GM21423 (cell line): ENCODE data around the gene PCBP1.
"Not testable (repeated sequence)": the region's sequence is repeated elsewhere in the genome, so short reads cannot be mapped to it uniquely, and the experiment has no call there.

Experiments
- ATAC-seq: cut with Tn5 transposase; IDR thresholded peaks from one replicate; pipeline ENCODE4 v1.9.1; 2021; ENCODE audit warnings: mild to moderate bottlenecking, moderate library complexity; ENCODE audit not compliant: unreplicated experiment

PCBP1 gene

DNA sequence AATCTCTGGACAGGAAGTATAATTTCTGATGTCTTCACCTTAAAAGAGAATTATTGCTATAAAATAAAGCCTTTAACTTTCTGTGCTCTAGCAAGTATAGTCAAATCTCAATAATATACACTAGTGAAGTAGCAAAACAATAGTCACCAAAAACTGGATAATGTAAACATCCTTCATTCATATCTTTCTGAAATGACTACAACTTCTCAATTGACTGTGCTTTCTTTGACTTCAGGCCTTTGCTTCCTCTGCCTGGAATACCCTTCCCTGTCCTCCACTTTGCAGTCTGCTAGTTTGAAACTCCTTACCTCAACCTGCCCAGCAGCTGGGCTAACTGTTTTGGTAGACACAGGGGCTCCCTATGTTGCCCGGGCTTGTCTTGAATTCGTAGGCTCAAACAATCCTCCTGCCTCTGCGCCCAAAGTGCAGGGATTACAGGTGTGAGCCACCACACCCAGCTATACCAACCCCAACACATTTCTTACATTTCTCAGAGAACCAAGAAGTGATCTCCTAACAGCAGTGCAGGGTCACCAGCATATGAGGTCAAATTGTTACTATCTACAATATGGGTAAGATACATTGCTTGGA is 6.6 kb upstream of the PCBP1 start:
- ATAC-seq = no peak

DNA sequence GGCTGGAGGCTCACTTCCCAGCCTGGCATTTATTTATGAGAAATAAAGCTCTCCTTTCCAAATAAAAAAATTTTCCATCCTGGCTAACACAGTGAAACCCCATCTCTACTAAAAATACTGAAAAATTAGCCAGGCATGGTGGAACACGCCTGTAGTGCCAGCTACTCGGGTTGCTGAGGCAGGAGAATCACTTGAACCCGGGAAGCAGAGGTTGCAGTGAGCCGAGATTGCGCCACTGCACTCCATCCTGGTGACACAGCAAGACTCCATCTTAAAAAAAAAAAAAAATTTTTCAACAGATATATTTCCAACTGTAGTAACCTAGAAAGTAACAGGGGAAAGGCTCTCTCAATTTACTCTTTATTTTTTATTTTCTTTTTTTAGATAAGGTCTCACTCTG is 6.1 kb upstream of the PCBP1 start:
- ATAC-seq = no peak

DNA sequence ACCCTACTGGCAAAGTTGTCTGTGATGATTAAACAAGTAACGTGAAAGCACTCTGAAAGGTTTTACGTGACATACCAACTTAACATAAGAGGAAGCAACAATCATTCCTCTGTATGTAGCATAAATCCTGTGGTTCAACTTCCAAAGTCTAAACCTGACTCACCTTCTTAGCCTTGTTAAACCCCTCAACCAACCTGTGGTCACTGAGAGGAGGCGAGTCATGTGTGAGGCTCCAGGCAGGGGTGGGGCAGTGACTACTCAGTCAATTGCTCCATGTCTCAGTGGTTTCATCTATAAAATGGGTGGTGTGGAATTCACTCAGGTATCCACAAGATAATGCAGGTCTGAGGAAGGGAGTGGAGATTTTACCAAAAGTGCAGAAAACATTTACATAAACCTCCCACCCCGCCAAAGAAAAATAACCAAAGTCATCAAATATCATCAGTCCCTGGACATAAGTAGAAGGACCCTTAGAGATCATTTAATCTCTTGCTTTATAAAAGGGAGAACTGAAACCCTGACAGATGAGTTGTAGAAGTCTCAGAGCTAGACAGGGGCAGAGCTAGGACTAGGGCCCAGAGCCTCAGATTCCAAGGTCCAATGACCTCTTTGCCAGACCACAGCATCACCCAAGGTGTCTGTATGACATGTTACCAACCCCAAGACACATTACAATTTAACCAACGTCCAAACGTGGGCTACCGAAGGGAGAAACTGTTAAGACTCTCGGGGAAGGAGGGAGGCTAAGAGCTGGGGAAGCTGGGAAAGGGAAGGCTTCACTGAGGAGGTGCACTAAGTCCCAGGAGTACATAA is 3.7 kb upstream of the PCBP1 start:
- ATAC-seq = peak; percentile 38

DNA sequence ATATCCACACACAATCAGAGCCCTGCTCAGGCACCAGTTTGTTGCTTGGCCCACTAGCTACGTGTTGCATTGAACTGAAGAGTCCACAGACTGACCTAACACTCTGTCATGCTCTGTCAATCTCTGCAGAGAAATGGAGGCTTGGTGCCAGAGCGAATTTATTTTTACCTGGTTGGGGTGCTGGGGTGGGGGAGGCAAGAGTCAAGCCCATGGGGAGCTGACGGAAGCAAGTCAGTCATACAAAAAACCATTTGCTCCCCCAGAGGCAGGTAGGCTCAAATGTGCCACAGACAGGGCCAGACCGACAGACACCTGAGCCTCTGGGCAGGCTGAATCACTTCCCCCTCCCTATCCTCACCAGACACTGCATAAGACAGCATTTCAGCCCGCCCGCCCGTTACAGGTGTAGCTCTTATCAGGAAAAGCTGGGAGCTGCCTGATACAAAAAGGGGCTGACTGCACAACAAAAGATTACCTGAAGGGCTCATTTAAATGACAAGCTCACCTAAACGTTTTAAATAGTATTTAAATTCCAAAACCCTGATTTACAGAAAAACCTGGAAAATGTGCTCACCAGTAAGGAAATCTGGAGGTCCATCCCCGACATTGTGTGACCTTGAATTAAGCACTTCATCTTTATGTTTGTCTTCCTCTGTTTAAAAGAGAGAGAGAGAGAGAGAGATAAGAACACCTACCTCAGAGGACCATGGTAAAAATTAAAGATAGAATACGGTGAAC is 2.1 kb upstream of the PCBP1 start:
- ATAC-seq = no peak

DNA sequence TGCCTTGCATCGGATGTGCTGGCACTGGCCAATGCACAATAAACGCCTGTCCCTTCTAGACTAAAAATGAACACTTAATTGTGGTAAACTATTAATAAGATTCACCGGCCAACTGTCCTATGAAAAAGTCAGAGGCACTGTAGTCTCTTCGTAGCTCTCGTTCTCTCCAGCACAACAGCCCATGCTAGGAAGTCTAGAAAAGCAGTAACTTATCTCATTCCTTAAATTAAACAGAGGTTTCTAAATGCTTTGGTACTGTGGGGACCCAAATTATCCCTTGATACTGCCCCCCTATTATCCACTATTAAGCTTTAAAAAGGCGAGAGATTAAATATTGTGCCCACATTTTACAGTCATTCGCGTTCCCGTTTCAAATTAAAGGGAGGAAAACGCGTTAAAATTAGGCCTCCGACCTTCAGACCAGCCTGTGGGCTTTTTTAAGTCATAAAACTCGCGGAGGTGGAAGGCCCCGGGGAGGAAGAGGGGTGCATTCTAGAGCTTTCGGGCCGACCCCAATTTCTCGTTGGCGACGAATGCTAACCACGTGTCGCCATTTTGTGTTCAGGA is 1.5 kb upstream of the PCBP1 start:
- no peak for ATAC-seq

DNA sequence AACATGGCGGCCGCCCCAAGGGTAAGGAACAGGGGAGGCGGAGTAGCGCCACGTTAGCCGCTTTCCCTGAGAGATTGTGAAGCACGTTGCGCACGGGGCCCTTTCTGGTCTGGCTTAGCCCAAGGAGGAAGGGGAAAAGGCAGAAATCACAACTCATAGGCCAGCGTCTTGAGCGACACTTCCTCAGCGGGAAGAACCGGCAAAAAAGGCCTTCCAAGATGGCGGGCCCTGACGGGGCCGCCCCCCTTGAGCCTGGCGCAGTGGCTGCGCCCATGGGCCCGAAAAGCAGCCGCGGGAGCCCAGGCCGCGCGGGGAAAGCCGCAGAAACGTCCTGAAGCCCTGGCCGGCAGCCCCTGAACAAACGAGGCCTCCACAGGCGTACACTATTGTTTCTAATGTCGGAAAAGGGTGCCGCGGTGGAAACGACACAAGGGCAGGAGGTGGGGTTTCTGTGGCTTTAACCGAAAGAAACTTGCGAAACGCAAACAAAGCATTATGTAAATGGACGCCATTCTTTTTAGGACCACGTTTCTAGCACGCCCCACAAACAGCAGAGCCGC is 919 bp upstream of the PCBP1 start:
- ATAC-seq = peak; percentile 34

DNA sequence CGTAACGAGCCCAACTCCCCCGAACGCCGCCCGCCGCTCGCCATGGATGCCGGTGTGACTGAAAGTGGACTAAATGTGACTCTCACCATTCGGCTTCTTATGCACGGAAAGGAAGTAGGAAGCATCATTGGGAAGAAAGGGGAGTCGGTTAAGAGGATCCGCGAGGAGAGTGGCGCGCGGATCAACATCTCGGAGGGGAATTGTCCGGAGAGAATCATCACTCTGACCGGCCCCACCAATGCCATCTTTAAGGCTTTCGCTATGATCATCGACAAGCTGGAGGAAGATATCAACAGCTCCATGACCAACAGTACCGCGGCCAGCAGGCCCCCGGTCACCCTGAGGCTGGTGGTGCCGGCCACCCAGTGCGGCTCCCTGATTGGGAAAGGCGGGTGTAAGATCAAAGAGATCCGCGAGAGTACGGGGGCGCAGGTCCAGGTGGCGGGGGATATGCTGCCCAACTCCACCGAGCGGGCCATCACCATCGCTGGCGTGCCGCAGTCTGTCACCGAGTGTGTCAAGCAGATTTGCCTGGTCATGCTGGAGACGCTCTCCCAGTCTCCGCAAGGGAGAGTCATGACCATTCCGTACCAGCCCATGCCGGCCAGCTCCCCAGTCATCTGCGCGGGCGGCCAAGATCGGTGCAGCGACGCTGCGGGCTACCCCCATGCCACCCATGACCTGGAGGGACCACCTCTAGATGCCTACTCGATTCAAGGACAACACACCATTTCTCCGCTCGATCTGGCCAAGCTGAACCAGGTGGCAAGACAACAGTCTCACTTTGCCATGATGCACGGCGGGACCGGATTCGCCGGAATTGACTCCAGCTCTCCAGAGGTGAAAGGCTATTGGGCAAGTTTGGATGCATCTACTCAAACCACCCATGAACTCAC is 673 bp downstream of the PCBP1 start:
- ATAC-seq = no peak

DNA sequence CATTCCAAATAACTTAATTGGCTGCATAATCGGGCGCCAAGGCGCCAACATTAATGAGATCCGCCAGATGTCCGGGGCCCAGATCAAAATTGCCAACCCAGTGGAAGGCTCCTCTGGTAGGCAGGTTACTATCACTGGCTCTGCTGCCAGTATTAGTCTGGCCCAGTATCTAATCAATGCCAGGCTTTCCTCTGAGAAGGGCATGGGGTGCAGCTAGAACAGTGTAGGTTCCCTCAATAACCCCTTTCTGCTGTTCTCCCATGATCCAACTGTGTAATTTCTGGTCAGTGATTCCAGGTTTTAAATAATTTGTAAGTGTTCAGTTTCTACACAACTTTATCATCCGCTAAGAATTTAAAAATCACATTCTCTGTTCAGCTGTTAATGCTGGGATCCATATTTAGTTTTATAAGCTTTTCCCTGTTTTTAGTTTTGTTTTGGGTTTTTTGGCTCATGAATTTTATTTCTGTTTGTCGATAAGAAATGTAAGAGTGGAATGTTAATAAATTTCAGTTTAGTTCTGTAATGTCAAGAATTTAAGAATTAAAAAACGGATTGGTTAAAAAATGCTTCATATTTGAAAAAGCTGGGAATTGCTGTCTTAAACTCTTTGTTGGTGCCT is 1.4 kb downstream of the PCBP1 start:
- no peak for ATAC-seq

DNA sequence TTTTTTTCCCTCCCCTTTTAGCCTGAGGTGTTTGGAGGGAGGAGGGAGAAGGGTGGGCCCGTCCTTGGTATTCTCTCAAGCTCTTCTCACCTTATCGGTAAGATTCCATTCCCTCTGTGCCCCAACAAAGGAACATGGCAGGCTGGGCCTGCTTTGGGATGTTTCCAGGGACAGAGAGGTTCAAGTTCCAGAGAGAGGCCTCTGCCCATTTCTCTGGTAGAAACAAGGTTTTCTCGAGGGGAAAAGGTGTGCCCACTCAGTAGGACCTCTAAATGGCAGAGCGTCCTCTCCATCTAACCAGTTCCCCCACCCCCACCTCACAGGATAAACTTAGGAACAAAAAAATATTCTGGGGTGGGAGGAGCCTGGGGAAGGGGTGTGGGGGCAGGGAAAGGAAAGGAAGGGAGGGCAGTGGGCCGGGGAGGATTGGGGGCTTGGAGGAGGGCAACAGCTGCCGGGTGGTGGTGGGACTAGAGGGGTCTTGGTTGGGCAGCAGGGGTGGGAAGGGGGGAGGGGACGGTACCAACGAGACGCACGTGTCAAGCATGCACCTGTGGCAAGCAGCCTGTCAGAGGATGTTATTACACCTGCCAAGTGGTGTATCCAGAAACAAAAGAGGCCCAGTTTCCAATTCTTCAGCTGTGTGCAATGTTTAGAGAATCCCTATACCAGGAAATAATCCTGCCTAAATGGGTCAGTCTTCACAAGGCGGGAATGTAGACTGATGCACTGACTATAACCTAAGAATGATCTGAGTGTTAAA is 2.1 kb downstream of the PCBP1 start:
- ATAC-seq = no peak

DNA sequence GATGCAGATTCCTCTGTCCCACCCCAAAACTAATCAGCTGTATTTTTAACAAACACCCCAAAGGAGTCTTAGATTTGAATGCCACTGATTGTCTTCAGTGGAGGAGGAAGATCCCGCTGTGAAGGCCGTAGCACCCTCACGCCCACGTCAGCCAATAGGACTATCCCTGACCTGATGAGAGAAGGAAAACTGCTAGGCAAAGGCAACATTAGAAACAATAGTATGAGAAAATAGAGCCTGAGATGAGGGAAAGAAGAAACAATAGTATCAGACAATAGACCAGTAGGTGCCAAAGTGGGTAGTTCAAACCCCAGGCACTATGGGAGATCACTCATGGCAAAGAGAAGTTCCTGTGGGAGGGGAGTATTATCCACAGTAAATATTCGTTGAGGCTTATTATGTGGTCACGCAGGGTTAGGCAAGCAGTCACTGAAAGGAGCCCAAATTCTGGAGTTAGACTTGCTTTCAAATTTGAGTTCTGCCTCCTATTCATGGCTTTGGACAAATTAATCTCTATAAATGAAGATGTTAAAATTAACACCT is 2.8 kb downstream of the PCBP1 start:
- ATAC-seq = no peak

DNA sequence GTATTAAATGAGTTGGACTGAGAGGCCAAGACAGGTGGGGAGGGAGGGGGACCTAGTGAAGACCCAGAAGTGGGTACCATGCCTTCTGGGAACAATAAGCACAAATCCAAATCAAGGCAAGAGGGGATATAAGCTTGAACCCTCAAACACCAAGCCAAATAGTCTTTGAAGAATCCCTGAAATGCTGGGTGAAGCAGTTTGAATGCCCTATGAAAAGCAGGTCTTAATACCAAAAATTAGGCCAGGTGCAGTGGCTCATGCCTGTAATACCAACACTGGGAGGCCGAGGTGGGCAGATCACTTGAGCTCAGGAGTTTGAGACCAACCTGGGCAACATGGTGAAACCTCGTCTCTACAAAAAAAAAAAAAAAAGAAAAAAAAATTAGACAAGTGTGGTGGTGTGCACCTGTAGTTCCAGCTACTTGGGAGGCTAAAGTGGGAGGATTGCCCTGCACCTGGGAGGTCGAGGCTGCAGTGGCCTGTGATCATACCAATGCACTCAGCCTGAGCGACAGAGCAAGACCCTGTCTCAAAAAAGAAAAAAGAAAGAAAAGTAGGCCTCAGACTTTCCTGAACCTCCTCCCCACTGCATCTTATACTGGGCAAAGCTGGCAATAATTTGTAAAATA is 3.5 kb downstream of the PCBP1 start:
- ATAC-seq = no peak

DNA sequence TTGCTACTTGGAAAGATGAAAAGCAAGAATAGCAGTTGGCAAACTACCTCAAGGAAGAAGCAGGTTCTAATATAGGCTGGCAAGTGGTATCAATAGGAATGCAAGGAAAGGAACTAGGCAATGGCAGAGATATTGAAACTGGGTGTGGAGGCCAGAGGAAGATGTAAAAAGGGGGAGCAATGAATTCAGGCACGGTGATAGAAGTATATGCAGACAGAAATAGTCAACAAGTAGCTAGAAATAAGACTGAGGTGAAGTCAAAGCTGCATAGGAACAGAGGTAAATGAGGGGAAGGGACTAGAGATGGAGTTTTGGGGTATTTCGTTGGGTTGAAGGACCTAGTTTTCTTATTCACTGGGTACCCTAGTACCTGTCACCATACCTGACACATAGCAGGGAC is 4.1 kb downstream of the PCBP1 start:
- ATAC-seq = no peak

DNA sequence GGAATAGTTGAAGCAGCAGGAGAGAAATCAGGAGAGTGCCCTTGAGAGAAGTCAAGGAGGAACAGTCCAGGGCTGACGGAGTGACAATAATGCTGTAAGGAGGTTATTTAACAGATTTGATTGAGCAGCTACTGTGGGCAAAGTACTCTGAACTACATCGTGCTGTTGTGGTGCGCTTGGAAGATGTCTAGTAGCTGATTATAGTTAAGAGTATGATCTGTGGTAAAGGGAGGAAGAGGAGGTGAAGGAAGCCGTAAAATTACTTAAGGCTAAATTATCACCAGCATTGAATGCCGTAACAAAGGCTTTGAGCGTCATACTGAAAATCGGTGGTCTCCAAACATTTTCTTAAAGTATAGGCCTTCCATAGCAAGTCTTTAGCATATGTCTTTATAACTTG is 4.5 kb downstream of the PCBP1 start:
- no peak for ATAC-seq

DNA sequence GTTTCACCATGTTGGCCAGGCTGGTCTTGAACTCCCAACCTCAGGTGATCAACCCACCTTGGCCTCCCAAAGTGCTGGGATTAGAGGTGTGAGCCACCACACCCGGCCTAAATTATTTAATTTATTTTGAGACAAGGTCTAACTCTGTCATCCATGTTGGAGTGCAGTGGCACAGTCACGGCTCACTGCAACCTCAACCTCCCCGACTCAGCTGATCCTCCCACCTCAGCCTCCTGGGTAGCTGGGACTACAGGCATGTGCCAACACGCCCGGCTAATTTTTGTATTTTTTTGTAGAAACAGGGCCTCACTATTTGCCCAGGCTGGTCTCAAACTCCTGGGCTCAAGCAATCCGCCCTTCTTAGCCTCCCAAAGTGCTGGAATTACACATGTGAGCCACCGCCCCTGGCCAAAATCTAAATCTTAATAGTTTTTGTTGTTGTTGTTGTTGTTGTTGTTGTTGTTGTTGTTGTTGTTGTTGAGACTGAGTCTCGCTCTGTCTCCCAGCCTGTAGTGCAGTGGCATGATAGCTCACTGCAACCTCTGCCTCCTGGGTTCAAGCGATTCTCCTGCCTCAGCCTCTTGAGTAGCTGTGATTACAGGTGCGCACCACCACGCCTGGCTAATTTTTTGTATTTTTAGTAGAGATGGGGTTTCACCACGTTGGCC is 5.4 kb downstream of the PCBP1 start:
- not testable (repeated sequence) for ATAC-seq

DNA sequence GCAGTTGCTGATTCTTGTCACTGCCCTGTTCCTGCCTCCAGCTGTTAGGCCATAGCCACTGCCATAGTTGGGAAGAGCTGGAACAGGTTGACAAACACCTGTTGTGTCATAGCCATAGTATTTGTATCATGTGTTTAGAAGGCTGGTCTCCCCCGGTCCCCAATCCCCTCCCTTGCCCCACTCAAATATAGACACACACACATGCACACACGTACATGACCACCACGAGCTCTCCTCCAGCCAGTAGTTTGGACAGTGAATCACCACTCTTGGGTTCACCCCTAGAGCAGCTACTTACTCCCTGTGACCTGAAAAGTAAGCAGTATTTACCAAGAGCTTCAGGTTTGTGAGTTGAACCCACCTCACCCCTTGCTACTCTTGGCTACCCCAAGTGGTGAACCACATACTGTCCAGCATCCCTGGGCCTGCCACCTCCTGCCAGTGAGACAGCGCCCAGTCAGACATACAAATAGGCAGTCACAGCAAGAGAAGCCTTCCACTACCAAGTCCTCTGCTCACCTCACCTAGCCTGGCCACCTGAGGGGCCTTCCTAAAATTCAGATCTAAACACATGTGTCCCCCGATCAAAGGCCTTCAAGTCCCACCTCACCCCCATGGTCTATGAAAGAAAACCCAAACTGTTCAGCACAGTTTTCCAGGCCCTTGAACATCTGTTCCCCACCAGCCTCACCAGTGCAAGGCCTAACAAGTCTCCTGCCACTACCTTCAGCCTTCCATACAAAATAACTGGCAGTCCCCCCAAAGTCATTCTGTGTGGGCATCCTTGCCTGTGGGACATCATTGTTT is 7.1 kb downstream of the PCBP1 start:
- no peak for ATAC-seq

DNA sequence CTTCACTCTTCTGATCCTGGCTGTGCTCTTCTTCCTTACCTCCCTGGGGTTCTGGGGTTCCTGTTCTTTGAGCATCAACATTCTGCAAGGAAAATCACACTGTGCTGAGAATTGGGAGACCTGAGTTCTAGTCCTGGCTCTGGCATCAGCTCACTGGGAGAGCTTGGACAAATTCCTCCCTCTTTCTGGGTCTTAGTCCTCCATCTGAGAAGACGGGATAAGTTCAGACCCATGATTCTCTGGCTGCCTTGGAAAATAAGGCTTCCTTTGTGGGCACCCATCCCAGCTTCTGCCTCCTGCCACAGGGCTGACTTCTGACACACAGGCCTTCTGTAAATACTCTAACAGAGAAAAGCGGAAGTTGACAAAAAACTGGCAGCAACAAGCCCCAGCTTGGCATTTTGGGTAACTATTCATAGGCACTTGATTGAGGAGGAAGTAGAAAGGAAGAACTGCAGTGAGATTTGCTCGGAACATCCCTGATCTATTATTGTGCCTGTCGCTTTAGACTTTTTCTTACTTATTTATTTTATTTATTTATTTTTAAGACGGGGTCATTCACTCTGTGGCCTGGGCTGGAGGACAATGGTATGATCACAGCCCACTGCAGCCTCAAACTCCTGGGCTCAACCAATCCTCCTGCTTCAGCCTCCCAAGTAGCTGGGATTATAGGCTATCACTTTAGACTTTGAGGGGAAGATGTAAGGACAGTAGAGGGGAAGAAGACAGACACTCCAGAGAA is 7.9 kb downstream of the PCBP1 start:
- peak; percentile 60 for ATAC-seq
